Vagina (tissue), 2 donors: Measurements from ENCODE around the gene C20orf96.

ENCODE experiments used
- CTCF ChIP-seq, 3 experiments: fragments of 450-650 bp in 2 of 3; fragments of 200-600 bp in 1 of 3; sonication (generic) in 1 of 3; IDR thresholded peaks; one replicate each; pipeline ENCODE4 v1.5.1; 2017 to 2019; ENCODE audit warnings: antibody characterized with exemption in 3 of 3, mild to moderate bottlenecking in 2 of 3, moderate library complexity in 2 of 3
- POLR2A ChIP-seq, 2 donors: fragments of 450-650 bp; IDR thresholded peaks; one replicate each; pipeline ENCODE4 v1.6.1; 2017; ENCODE audit warnings: antibody characterized with exemption in 2 of 2, mild to moderate bottlenecking in 2 of 2, moderate library complexity in 2 of 2

DNA sequence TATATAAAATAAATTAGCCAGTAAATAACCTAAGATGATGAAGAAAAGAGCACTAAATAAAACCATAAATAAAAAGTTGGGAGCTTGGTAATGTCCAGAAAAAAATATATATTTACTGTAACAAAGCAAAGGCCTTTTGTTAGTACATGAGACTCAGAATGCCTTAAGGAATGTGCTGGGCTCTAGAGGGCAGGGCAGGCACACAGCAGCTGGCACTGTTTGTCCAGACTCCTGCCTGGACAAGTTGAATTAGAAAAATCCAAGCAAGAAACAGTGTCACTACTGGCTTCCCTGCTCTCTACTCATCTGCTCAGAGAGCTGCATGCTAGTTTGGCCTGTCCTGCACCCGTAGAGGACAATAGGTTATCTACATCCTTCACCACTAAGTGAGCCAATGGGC lies 54.7 kb downstream of the C20orf96 start:
- no peak for TF ChIP-seq CTCF (IDR thresholded peaks at IDR 0.05)
- no peak for TF ChIP-seq POLR2A (IDR thresholded peaks at IDR 0.05)
